ENCODE data around the gene KDM5C. TPM values are rescaled to one million over a fixed set of nuclear protein-coding genes. Genes with fewer than 3 reads are reported as not detected.

Gene KDM5C
- total and polyA plus RNA-seq, 11 donors: 23.8 to 67.2 (median 34.3) TPM

GRCh38 chrX:53262918-53263394 lies 37.9 kb upstream of the KDM5C start:
- Histone ChIP-seq H3K4me1 (peaks cover 0 to 49% (median 0%) of the 10 kb centered on the region in 12 donors), H3K9me3 (no peaks in the 10 kb centered on the region), H3K36me3 (no peaks in the 10 kb centered on the region), H3K4me3 (no peak overlapping the region), H3K27me3 (peaks cover 0 to 28% (median 0%) of the 10 kb centered on the region in 9 donors), H3K27ac (no peak overlapping the region)
- 62 to 72% (median 68%) methylated on average over 8 of the region's 8 CpGs for WGBS, 4 donors
- no peak for DNase-seq
- intact Hi-C loops (cut with DNase I): no loop called here
- ATAC-seq: peak in 2 of 4 donors; percentile 23 to 39
- TF ChIP-seq POLR2A (IDR thresholded peaks at IDR 0.05) (no peak), CTCF (IDR thresholded peaks at IDR 0.05) (no peak)

GRCh38 chrX:53262189-53262917 lies 37.3 kb upstream of the KDM5C start:
- H3K4me1 ChIP-seq: peaks cover 0 to 47% (median 0%) of the 10 kb centered on the region in 12 donors
- ATAC-seq: no peak
- intact Hi-C loops (cut with DNase I): no loop called here

DNA sequence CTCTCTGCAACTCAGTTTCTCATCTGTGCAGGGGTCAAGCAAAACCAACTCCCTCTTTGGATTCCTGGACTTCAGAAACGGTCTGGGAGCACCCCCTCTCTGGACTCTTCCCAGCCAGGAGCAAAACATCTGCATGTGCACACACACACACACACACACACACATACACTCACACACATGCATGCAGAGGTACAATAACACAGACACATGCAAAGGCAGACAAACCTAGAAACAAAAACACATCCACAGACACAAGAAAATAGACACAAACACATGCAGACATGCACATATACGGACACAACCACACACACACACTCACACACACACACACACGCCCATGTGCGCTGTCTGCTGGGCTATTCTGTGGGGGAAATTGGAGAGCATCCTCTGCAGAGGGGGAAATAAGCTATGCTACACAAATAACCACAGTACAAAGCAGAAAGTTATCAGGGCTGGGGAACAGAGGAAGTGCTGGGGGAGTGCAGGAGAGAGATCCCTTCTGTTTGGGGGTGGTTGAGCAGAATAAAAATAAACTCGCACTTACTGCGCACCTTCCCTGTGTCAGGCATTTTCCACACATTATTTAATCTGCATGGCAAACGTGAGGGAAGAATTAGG lies 36.5 kb upstream of the KDM5C start:
- DNase-seq: no peak
- no peaks in the 10 kb centered on the region for H3K9me3 ChIP-seq
- WGBS, 4 donors: 42 to 57% (median 52%) methylated on average over 7 of the region's 7 CpGs
- TF ChIP-seq POLR2A (IDR thresholded peaks at IDR 0.05): no peak
- peaks cover 0 to 41% (median 0%) of the 10 kb centered on the region in 9 donors for H3K27me3 ChIP-seq
- intact Hi-C loops (cut with DNase I): no loop called here
- peaks cover 0 to 42% (median 0%) of the 10 kb centered on the region in 12 donors for H3K4me1 ChIP-seq
- no peak overlapping the region for H3K27ac ChIP-seq
- H3K36me3 ChIP-seq: no peaks in the 10 kb centered on the region
- H3K4me3 ChIP-seq: no peak overlapping the region
- no peak for ATAC-seq

More at GRCh38 chrX:53262189-53262917, 37.3 kb upstream of the KDM5C start:
- no peak for DNase-seq
- TF ChIP-seq CTCF (IDR thresholded peaks at IDR 0.05) (no peak), POLR2A (IDR thresholded peaks at IDR 0.05) (no peak)
- no peak overlapping the region for H3K27ac ChIP-seq
- peaks cover 0 to 33% (median 0%) of the 10 kb centered on the region in 9 donors for H3K27me3 ChIP-seq
- H3K9me3 ChIP-seq: no peaks in the 10 kb centered on the region
- H3K36me3 ChIP-seq: no peaks in the 10 kb centered on the region
- no peak overlapping the region for H3K4me3 ChIP-seq
- 71 to 84% (median 76%) methylated on average over 7 of the region's 7 CpGs for WGBS, 4 donors

DNA sequence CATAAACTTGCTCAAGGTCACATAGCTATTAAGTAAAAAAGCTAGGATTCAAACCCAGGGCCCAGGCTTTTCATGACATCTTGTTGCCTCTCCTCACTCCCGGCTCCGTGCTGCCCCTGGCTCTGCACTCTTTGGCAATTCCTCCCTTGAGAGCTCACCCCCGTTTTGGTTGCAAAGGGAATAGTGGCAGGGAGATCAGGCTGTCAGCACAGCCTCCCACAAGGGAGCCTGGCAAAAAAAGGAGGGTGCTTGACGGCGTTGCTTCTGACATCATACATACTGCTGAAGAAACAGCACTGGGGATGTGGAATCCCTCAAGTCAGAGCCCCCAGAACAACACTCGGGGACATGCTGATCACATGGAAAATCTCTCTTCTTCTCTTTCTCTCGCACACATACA lies 35.8 kb upstream of the KDM5C start:
- no peak for ATAC-seq
- H3K4me1 ChIP-seq: peaks cover 0 to 36% (median 0%) of the 10 kb centered on the region in 12 donors
- DNase-seq: no peak
- WGBS, 4 donors: 67 to 72% (median 68%) methylated on average over 6 to 7 of the region's 7 CpGs
- intact Hi-C loops (cut with DNase I): no loop called here
- peaks cover 0 to 42% (median 0%) of the 10 kb centered on the region in 9 donors for H3K27me3 ChIP-seq
- no peak for TF ChIP-seq CTCF (IDR thresholded peaks at IDR 0.05)
- no peak for TF ChIP-seq POLR2A (IDR thresholded peaks at IDR 0.05)
- no peak overlapping the region for H3K27ac ChIP-seq
- H3K36me3 ChIP-seq: no peaks in the 10 kb centered on the region
- no peaks in the 10 kb centered on the region for H3K9me3 ChIP-seq
- H3K4me3 ChIP-seq: no peak overlapping the region

Data from heart left ventricle (tissue), 16 donors.